Gastrocnemius medialis (tissue), 4 donors: ENCODE data around the gene ENHO.

Source experiments
- POLR2A ChIP-seq, 2 donors: fragments of 450-650 bp; IDR thresholded peaks; one replicate each; pipeline ENCODE4 v1.6.1; 2017; ENCODE audit warnings: antibody characterized with exemption in 2 of 2, mild to moderate bottlenecking in 2 of 2, moderate library complexity in 2 of 2
- TF ChIP-seq, protein P1 (sequence below), 5 experiments: fragments of 450-650 bp in 3 of 5; fragments of 200-600 bp in 2 of 5; sonication (generic) in 2 of 5; IDR thresholded peaks in 4 of 5; conservative IDR thresholded peaks in 1 of 5; 1 replicate in 4 of 5; 2 replicates in 1 of 5; pipeline ENCODE4 v1.5.1; 2016 to 2019; ENCODE audit warnings: antibody characterized with exemption in 5 of 5, mild to moderate bottlenecking in 3 of 5, moderate library complexity in 3 of 5

DNA sequence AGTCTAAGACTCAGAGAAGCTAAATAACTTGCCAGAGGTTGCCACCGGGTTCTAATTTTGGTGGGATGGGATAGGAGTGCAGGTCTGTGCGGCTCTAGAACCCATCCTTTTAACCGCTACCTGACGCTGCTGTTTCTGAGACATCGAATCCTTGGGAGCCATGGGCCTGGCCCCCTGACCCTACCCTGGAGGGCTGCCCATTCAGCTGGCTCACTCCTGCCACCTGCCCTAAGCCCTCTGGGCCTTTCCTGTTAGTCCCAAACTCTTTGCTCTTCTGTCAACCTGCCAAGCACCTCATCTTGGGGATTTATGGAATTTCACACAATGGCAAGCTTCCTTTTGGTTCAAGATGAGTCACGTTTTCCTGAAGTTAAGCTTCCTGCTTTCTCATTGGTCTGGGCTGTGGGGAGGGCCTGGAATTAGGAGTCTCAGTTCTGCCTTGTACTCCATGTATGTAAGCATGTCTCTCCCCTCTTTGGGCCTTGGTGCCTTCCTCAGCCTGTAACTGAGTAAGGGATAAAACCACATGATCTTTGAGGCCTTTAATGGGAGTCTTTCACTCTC, 26.6 kb downstream of the ENHO start:
- no peak for TF ChIP-seq POLR2A (IDR thresholded peaks at IDR 0.05)
- TF ChIP-seq, protein P1, sequence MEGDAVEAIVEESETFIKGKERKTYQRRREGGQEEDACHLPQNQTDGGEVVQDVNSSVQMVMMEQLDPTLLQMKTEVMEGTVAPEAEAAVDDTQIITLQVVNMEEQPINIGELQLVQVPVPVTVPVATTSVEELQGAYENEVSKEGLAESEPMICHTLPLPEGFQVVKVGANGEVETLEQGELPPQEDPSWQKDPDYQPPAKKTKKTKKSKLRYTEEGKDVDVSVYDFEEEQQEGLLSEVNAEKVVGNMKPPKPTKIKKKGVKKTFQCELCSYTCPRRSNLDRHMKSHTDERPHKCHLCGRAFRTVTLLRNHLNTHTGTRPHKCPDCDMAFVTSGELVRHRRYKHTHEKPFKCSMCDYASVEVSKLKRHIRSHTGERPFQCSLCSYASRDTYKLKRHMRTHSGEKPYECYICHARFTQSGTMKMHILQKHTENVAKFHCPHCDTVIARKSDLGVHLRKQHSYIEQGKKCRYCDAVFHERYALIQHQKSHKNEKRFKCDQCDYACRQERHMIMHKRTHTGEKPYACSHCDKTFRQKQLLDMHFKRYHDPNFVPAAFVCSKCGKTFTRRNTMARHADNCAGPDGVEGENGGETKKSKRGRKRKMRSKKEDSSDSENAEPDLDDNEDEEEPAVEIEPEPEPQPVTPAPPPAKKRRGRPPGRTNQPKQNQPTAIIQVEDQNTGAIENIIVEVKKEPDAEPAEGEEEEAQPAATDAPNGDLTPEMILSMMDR (IDR thresholded peaks at IDR 0.05 in 4 of 5, conservative IDR thresholded peaks at IDR 0.05 in 1 of 5) = no peak
